Brain microvascular endothelial cell (primary cell): ENCODE data around the gene IL24.

Source experiments
- DNase-seq: peaks from one replicate; pipeline ENCODE4 v3.0.0-alpha.2; 2020
- H3K27ac ChIP-seq: fragments of 250-450 bp; sonication (Bioruptor Pico); 2 replicates; pipeline ENCODE4 v1.5.1; 2020; ENCODE audit warnings: mild to moderate bottlenecking, moderate library complexity
- H3K27me3 ChIP-seq: fragments of 250-450 bp; sonication (Bioruptor Pico); replicated peaks from 2 replicates; pipeline ENCODE4 v1.5.1; 2020; ENCODE audit warnings: mild to moderate bottlenecking
- H3K36me3 ChIP-seq: fragments of 250-450 bp; sonication (Bioruptor Pico); replicated peaks from 2 replicates; pipeline ENCODE4 v1.5.1; 2020; ENCODE audit warnings: mild to moderate bottlenecking
- H3K4me3 ChIP-seq: 2 replicates; pipeline ENCODE4 v1.5.1; 2011; ENCODE audit warnings: low read depth, mild to moderate bottlenecking, control low read depth, low read length, moderate library complexity
- CTCF ChIP-seq: IDR thresholded peaks from 2 replicates; pipeline ENCODE4 v1.5.1; 2011; ENCODE audit warnings: low read depth, mild to moderate bottlenecking, moderate library complexity, low read length, control low read depth, inconsistent platforms; ENCODE audit errors: missing control alignments
- in situ Hi-C: cut with HindIII; loops from 2 replicates; pipeline ENCODE4 v1.10.0; 2017; ENCODE audit warnings: low sequenced_read_pairs, low pct_ligation_motif_present

Gene IL24

GRCh38 chr1:206854401-206855129 is 42.7 kb upstream of the IL24 start:
- TF ChIP-seq CTCF = no peak
- DNase-seq = no peak
- peaks cover 13% of the 10 kb centered on the region for H3K27me3 ChIP-seq
- H3K36me3 ChIP-seq = no peaks in the 10 kb centered on the region
- no peak overlapping the region for H3K27ac ChIP-seq
- in situ Hi-C loops = no loop called here
- no peak overlapping the region for H3K4me3 ChIP-seq

DNA sequence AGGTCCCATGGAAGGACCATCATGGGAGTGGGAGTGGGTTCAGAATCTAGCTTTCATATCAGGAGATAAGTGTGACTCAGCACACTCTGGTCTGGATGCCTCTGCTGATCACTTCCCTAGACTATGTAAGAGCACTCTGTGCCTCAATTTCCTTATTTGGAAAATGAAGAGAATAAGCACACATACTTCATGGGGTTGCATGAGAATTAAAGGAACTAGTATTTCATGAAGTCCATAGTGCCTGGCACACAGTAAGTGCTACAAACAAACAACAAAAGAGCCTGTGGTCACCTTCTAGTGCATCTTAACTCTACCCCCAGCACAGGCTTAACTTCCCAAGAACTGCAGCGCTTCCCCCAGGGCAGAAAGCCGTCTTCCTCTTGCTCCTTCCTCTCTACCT is 41.4 kb upstream of the IL24 start:
- in situ Hi-C loops = no loop called here
- no peak overlapping the region for H3K4me3 ChIP-seq
- TF ChIP-seq CTCF = no peak
- no peaks in the 10 kb centered on the region for H3K36me3 ChIP-seq
- DNase-seq = no peak
- H3K27ac ChIP-seq = no peak overlapping the region
- H3K27me3 ChIP-seq = peaks cover 6% of the 10 kb centered on the region

DNA sequence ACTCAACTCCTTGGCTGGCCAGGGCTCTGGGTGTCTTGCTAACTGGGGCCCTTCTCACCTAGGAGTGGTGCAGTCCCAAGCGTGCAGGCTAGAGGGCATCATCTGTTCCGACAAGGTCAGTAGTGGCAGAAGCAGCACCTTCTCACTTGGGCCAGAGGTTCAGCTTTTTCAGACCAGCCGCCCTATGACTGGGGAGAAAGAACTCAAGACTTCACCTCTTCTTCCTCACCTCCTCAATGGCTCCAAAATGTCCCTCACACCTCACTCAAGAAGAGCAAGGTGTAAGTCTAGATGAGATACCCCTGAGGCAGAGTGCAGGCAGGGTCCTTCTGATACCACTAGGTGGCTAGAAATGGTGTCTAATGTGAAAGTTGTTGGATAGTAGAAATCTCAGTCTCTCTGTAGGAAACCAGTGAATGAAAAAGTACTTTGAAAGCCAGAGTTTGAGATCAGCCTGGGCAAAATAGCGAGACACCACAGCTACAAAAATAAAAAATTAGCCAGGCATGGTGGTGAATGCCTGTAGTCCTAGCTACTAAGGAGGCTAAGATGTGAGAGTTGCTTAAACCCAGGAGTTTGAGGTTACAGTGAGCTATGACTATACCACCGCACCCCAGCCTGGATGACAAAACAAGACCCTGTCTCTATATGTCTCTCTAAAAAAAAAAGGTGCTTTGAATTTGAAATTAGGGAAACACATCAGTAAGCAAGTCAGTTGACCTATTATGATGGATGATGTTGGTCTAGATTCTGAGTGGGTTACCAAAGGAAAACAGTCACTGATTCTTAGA is 40.4 kb upstream of the IL24 start:
- peak; percentile 57 for TF ChIP-seq CTCF
- no peak for DNase-seq
- in situ Hi-C loops = no loop called here

GRCh38 chr1:206859082-206859521 is 38.1 kb upstream of the IL24 start:
- in situ Hi-C loops = no loop called here
- no peak for DNase-seq
- Histone ChIP-seq H3K27me3 (peaks cover 8% of the 10 kb centered on the region), H3K36me3 (no peaks in the 10 kb centered on the region), H3K4me3 (no peak overlapping the region), H3K27ac (no peak overlapping the region)
- TF ChIP-seq CTCF = no peak

More for the DNA sequence above, 40.4 kb upstream of the IL24 start:
- Histone ChIP-seq H3K36me3 (no peaks in the 10 kb centered on the region), H3K27ac (no peak overlapping the region), H3K27me3 (peaks cover 8% of the 10 kb centered on the region), H3K4me3 (no peak overlapping the region)

- H3K27ac ChIP-seq = no peak overlapping the region
- peaks cover 8% of the 10 kb centered on the region for H3K27me3 ChIP-seq
- in situ Hi-C loops = no loop called here
- H3K36me3 ChIP-seq = no peaks in the 10 kb centered on the region
- no peak for TF ChIP-seq CTCF
- no peak overlapping the region for H3K4me3 ChIP-seq
- DNase-seq = no peak
Observed at GRCh38 chr1:206860165-206860564, 37.1 kb upstream of the IL24 start.
